Parathyroid adenoma (tissue), 2 donors: ENCODE results near the gene YY1.

Experiments
- H2AFZ ChIP-seq: fragments of 300-600 bp; sonication (generic); one replicate; pipeline ENCODE4 v1.7.0; 2017; ENCODE audit warnings: antibody characterized with exemption, mild to moderate bottlenecking
- H3K27ac ChIP-seq: fragments of 300-600 bp; sonication (generic); one replicate; pipeline ENCODE4 v1.7.0; 2017
- H3K27me3 ChIP-seq: fragments of 300-600 bp; sonication (generic); one replicate; pipeline ENCODE4 v1.7.0; 2017; ENCODE audit warnings: low read length; ENCODE audit not compliant: control insufficient read depth, insufficient read depth
- H3K36me3 ChIP-seq: fragments of 300-600 bp; sonication (generic); one replicate; pipeline ENCODE4 v1.7.0; 2017; ENCODE audit warnings: low read length; ENCODE audit not compliant: control insufficient read depth, insufficient read depth
- H3K4me1 ChIP-seq: fragments of 300-600 bp; sonication (generic); one replicate; pipeline ENCODE4 v1.7.0; 2017; ENCODE audit warnings: control low read depth
- H3K4me2 ChIP-seq: fragments of 300-600 bp; sonication (generic); one replicate; pipeline ENCODE4 v1.7.0; 2017; ENCODE audit warnings: low read length
- H3K4me3 ChIP-seq: fragments of 300-600 bp; sonication (generic); one replicate; pipeline ENCODE4 v1.7.0; 2017; ENCODE audit warnings: low read depth, low read length
- H3K79me2 ChIP-seq: fragments of 300-600 bp; sonication (generic); one replicate; pipeline ENCODE4 v1.7.0; 2017; ENCODE audit warnings: control low read depth
- H3K9ac ChIP-seq: fragments of 300-600 bp; sonication (generic); one replicate; pipeline ENCODE4 v1.7.0; 2017; ENCODE audit warnings: mild to moderate bottlenecking
- H3K9me3 ChIP-seq: fragments of 300-600 bp; sonication (generic); one replicate; pipeline ENCODE4 v1.7.0; 2017; ENCODE audit warnings: low read length; ENCODE audit not compliant: control insufficient read depth
- TF ChIP-seq, protein P1 (sequence below): fragments of 300-600 bp; sonication (generic); IDR thresholded peaks from one replicate; pipeline ENCODE4 v1.7.0; 2017; ENCODE audit warnings: antibody characterized with exemption, mild to moderate bottlenecking
- donor health status: primary hyperparathyroidism.

Gene YY1

DNA sequence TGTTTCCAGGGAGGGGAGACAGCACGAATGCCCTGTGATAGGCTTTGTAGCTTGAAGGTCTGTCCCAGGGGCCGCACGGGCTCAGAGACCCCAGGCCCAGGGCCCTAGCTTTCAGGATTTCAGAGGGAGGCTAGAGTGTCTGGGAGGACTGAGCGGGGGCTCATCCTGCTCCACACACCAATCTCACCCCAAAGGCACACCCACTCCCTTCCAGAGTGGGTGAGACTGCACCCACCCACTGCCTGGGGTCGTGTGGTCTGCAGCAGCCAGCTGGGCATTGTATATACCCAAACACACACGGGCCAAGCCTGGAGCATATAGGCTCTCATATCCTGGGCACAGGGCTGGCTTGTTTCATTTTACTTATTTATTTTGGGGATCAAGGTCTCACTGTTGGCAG lies 78.4 kb downstream of the YY1 start:
- Histone ChIP-seq H3K4me2 (no peak overlapping the region), H3K79me2 (no peaks in the 10 kb centered on the region), H3K27ac (no peak overlapping the region), H3K9ac (no peak overlapping the region), H3K4me1 (no peaks in the 10 kb centered on the region), H3K27me3 (no peaks in the 10 kb centered on the region), H3K4me3 (no peak overlapping the region), H2AFZ (peak overlapping the region; percentile 80), H3K9me3 (no peaks in the 10 kb centered on the region), H3K36me3 (no peaks in the 10 kb centered on the region)
- TF ChIP-seq, protein P1, sequence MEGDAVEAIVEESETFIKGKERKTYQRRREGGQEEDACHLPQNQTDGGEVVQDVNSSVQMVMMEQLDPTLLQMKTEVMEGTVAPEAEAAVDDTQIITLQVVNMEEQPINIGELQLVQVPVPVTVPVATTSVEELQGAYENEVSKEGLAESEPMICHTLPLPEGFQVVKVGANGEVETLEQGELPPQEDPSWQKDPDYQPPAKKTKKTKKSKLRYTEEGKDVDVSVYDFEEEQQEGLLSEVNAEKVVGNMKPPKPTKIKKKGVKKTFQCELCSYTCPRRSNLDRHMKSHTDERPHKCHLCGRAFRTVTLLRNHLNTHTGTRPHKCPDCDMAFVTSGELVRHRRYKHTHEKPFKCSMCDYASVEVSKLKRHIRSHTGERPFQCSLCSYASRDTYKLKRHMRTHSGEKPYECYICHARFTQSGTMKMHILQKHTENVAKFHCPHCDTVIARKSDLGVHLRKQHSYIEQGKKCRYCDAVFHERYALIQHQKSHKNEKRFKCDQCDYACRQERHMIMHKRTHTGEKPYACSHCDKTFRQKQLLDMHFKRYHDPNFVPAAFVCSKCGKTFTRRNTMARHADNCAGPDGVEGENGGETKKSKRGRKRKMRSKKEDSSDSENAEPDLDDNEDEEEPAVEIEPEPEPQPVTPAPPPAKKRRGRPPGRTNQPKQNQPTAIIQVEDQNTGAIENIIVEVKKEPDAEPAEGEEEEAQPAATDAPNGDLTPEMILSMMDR, result no peak

DNA sequence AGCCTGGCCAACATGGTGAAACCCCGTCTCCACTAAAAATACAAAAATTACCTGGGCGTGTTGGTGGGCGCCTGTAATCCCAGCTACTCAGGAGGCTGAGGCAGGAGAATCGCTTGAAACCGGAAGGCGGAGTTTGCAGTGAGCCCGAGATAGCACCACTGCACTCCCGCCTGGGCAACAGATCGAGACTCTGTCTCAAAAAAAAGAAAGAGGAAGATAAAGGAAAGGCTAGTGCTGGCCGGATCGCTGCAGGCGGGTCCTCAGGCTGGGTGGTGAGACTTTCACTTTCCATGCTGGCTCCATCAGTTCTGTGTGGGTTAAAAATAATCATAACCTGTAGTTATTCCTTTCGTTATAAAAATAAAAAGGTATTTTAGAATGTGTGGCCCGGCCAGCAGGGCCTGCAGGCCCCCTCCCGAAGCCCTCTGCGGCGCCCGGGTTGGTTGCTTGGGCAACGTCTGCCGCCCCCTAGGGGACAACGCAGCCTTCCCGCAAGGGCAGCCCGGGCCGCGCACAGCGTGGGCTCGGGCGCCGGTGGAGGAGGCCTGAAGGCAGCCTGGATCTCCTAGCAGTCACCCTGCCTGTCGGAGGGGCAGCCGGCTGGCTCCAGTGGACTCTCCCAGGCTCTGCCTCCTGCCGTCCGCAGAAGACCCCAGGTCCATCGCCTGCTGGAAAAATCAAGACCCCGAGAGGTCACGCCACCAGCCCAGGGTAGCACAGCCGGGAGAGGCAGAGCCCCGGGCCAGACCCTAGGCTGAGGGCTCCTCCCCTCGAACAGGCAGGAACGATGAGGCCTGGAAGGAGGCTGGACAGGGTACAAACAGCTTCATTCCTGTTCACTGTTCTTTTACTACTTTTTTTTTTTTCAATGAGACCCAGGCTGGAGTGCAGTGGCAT lies 79.2 kb downstream of the YY1 start:
- TF ChIP-seq, protein P1, result peak; percentile 51
- no peaks in the 10 kb centered on the region for H3K27me3 ChIP-seq
- peak overlapping the region; percentile 30 for H3K4me3 ChIP-seq
- H3K27ac ChIP-seq, result no peak overlapping the region
- H2AFZ ChIP-seq, result peak overlapping the region; percentile 80
- no peak overlapping the region for H3K9ac ChIP-seq
- peak overlapping the region; percentile 41 for H3K4me2 ChIP-seq
- no peaks in the 10 kb centered on the region for H3K36me3 ChIP-seq
- H3K9me3 ChIP-seq, result no peaks in the 10 kb centered on the region
- no peaks in the 10 kb centered on the region for H3K79me2 ChIP-seq
- no peaks in the 10 kb centered on the region for H3K4me1 ChIP-seq

DNA sequence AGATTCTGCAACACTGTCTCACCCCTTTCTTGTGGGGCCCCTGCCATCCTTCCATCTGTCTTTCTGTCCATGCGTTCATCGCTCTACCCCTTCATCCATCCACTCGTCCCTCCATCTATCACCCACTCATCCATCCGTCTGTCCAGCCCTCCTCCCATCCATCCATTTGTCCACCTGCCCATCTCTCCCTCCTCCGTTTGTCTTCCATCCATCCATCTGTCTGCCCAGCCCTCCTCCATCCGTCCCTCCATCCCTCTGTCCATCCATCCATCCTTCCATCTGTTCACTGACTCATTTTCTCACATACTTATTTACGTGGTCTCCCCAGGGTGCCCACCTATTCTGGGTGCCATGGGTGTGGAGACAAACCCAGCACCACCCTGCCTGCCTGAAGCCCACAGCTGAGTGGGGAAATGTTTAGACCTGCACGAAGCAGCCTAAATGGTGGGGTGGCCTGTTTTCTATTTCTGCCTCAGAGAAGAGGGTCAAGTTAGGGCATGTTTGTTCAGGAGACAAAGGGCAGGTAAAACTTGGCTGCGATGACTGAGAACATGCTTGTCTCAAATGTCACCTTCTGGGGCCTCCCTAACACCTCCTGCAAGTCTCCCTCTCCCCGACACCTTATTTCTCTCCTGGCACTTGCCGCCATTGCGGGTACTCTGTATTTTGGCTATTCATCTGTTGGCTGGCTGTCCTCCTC lies 81.4 kb downstream of the YY1 start:
- no peak overlapping the region for H3K4me3 ChIP-seq
- H3K36me3 ChIP-seq, result no peaks in the 10 kb centered on the region
- no peaks in the 10 kb centered on the region for H3K9me3 ChIP-seq
- TF ChIP-seq, protein P1, result no peak
- H3K4me1 ChIP-seq, result no peaks in the 10 kb centered on the region
- no peak overlapping the region for H3K27ac ChIP-seq
- H3K9ac ChIP-seq, result no peak overlapping the region
- H3K79me2 ChIP-seq, result no peaks in the 10 kb centered on the region
- no peak overlapping the region for H3K4me2 ChIP-seq
- no peak overlapping the region for H2AFZ ChIP-seq
- H3K27me3 ChIP-seq, result no peaks in the 10 kb centered on the region

DNA sequence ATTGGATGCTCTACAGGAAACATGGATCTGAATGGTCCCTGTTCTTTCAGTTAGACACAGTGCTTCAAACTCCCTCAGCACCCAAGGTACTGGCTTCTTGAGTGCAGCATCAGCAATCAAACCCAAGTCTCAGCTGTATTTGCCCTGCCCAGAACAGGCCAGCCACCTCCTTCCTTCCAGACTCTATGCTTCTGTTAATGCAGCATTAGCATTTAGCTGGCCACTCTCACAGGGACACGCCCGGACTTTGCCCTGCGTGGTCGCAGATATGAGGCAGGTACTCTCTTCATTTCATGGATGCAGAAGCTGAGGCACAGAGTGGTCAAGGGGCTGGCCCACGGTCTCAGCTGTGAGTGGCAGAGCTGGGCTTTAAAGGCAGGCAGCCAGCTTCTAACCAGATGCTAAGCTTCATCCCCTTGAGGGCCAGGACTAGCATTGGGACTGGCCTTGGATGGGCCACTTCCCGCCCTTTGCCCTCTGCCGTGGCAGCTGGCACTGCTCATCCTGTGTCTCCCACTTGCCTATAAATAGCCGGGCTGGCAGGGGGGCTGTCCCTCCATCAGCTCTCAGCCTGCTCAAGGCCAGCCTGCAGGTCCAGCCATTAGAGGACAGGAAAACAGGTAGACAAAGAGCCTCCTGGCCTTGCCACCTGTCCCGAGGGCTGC lies 82.7 kb downstream of the YY1 start:
- no peak overlapping the region for H3K4me3 ChIP-seq
- no peaks in the 10 kb centered on the region for H3K79me2 ChIP-seq
- no peak overlapping the region for H3K9ac ChIP-seq
- no peaks in the 10 kb centered on the region for H3K36me3 ChIP-seq
- TF ChIP-seq, protein P1, result no peak
- H3K9me3 ChIP-seq, result no peaks in the 10 kb centered on the region
- no peak overlapping the region for H2AFZ ChIP-seq
- no peaks in the 10 kb centered on the region for H3K4me1 ChIP-seq
- H3K27ac ChIP-seq, result no peak overlapping the region
- H3K4me2 ChIP-seq, result no peak overlapping the region
- no peaks in the 10 kb centered on the region for H3K27me3 ChIP-seq
